Measurements from ENCODE around the gene LDLRAD4.

The LDLRAD4 gene

GRCh38 chr18:13206301-13206700 is 12.3 kb upstream of the LDLRAD4 start:
- DNase-seq = no peak

GRCh38 chr18:13207294-13207693 is 11.3 kb upstream of the LDLRAD4 start:
- no peak for DNase-seq

GRCh38 chr18:13211534-13211933 is 7.0 kb upstream of the LDLRAD4 start:
- DNase-seq = no peak

DNA sequence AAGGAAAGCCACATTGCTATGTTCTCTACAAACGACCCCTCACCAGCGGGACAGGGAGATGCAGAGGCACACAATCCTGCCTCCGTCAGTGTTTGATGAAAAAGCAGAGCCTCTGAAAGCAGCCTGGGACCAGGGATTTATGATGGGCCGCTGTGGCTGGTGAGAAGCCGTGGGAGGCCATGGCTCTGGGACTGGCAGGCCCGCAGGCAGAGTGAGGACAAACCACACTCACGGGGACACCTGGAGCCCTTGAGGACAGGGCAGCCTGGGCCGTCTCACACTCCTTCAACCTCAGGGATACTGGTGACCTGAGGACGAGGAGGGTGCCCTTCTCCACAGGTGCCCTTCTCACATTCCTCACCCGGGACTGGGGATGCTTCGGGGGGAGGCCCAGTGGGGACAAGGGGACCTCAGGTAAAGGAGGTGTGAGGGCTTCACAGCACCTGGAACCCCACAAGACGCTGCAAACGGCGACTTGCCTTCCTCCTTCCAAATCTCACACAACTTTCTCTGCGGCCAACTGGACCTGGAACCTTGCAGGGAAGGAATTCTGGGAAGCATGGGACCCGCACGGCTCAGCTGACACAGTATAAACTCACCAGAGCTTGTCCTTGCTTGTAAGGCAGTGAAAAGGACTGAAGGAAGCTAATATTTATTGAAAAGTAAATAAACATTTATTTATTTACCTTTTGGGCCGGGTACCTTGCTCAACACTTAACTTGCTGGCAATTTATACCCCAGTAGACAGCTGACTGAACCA is 5.3 kb upstream of the LDLRAD4 start:
- DNase-seq = no peak

- no peak for DNase-seq
Observed at GRCh38 chr18:13214609-13215008, 4.0 kb upstream of the LDLRAD4 start.

DNA sequence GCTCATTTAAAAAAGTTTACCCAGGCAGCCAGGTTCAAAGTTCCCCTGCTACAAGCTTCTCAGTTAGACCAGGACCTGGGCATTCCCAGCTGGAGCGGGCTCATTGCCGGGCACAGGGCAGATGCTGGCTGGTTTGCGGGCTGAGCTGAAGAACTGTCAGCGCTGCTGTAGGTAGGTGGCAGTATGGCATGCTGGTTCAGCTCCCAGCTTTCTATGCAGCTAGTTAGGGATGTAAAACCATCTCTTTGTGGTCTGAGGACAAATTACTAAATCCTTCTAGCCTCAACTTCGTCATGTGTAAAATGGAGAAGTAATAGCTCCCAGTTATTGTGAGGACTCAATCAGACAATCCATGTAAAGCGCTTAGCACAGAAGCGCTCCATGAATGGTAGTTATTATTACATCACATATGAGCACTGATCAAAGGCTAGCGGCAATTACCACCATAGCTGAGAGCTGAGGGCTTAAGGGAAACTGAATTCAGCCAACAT is 2.4 kb upstream of the LDLRAD4 start:
- peak; percentile 50 to 57 for DNase-seq

GRCh38 chr18:13216711-13217465 is 1.7 kb upstream of the LDLRAD4 start:
- DNase-seq = peak; percentile 43 to 55

GRCh38 chr18:13217466-13217961 is 1.0 kb upstream of the LDLRAD4 start:
- DNase-seq = peak; percentile 56 to 67

GRCh38 chr18:13217971-13218367 is 591 bp upstream of the LDLRAD4 start:
- no peak for DNase-seq

- no peak for DNase-seq
Observed at GRCh38 chr18:13218997-13219396, 437 bp downstream of the LDLRAD4 start.

GRCh38 chr18:13219593-13220159 is 1.1 kb downstream of the LDLRAD4 start:
- DNase-seq = no peak

GRCh38 chr18:13220361-13220991 is 1.9 kb downstream of the LDLRAD4 start:
- no peak for DNase-seq

GRCh38 chr18:13221869-13222855 is 3.6 kb downstream of the LDLRAD4 start:
- no peak for DNase-seq

DNA sequence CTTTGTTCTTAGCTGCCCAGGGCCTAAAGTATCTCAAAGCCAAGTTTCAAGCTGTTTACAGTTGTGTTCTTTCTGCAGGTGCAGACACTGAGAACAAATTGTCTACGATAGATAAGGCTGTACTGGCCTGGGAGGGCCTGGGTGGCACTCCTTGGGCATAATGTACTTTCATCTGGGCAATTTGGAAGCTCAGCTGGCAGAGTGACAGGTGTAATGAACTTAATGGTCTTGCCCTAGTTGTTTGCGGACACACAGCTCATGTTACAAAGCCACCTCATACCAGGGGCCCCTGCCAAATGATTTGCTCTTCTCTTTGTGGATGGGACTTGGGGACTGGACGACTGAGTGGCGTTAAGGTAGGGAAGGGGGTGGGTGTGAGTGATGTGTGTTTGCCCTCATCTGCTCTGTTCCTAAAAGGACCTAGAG is 4.3 kb downstream of the LDLRAD4 start:
- DNase-seq = no peak

DNA sequence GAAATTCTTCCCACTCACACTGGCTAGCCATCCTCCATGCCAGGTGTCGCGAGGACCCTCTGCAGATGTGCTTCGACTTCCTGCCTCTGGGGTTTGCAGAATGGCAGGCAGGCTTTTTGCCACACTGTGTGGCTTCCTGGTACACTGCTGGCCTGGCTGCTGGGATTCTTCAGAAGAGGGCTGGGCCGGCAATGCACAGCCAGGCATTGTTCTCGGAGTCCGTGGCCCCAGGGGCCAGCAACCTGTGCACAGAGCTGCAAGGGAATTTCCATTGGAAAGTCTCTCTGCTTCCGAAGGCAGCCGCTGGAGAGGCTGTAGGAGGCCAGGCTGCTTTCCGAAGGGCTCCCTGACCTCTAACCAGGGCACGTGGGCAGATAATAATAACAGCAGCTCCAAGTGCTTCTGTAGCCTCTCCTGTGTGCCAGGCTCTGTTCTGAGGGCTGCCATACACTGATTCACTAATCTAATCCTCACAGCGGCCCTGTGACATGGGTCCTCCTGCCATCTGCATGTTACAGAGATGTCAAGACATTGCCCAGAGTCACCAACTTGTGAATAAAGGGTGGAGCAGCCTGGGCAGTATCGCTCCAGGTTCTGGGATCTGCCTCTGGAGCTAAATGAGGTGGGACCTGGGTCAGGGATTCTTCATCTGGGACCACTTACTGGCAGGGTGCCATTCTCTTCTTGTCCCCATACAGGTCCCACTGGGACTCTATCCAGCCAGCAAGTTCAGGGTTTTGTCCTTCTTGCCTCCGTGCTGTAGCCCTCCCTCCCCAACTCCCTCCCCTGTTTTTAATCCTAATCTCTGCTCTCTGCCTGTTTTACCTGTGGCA is 5.0 kb downstream of the LDLRAD4 start:
- DNase-seq = no peak

DNA sequence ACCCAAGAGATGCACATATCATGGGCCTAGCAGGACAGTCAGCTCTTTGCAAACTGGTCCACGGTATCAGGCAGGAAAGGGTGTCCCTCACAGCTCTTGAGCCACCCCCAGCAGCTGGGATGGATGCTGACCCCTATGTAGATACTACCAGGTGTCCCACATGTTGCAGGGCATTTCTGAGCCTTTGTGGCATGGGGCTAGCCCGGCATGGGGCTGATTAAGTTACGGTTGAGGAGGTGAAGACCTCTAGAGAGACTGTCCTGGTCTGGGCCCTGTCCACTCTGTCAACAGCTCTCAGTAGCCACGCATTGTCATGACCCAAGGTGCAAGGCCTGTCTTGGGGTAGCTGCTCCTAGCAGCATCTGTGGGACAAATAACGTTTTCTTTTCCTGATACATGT is 6.7 kb downstream of the LDLRAD4 start:
- no peak for DNase-seq

- no peak for DNase-seq
Observed at GRCh38 chr18:13226533-13227144, 8.1 kb downstream of the LDLRAD4 start.

- DNase-seq = no peak
Observed at GRCh38 chr18:13227910-13228309, 9.3 kb downstream of the LDLRAD4 start.

- no peak for DNase-seq
Observed at GRCh38 chr18:13229001-13229671, 10.6 kb downstream of the LDLRAD4 start.

- DNase-seq = no peak
Observed at GRCh38 chr18:13231151-13231550, 12.6 kb downstream of the LDLRAD4 start.

Measured in activated CD4-positive, alpha-beta T cell treated with anti-CD3 and anti-CD28 coated beads for 4 hours (primary cell).